ENCODE results near the gene LRFN4.
"Not testable (repeated sequence)": the region's sequence is repeated elsewhere in the genome, so short reads cannot be mapped to it uniquely, and the experiment has no call there.

LRFN4 gene
- 4.4 to 74.5 (median 31.2) reads per million in 18 experiments for total RNA-seq

DNA sequence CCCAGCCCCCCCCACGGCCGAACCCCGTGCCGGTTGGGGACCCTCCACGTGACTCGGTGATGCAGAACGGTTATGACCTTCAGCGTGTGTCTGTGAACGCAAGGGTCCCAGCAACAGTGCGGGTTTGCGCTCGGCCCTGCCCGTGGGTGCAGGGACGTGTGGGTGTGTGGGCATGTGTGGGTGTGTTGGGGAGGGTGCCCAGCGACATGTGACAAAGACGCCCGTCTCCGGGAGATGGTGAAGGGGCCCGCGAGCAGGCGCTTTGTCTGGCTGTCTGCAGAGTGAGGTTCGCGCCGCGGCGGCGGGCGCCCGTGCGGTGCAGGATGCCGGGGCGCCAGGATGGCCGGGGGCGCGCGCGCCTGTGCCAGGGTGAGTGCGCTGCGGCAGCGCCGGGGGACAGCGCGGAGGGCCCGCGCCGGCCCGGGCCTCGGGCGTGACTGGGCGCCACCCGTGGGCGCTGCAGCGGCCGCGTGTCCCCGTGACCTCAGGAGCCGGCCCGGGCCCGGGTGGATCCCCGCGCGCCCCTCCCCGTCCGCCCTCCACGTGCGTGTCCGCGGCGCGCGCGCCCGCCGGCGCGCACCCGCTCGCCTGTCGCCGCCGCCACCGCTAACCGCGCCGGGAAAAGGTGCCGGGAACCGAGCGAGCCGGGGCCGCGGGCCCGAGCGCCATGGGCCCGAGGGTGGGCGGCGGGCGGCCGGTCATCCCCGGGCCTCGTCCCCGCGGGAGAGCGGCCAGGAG lies at the start of gene LRFN4:
TSS of gene LRFN4 (plus strand) at position 569 of the 738 bp plus-strand sequence. CDS start 681 bp downstream, outside the sequence.
- DNase-seq, result peak; percentile 60 to 84

DNA sequence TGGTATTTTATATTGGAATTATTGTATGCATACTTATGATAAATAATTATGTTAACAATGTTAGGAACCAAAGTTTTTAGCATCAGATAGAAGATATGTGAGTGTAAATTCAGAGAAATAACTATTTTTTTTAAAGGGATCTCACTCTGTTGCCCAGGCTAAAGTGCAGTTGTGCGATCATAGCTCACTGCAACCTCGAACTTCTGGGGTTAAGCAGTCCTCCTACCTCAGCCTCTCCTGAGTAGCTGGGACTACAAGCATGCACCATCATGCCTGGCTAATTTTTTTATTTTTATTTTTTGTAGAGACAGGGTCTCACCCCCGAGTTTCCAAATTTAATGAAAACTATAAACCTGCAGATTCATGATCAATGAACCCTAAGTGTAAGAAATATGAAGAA lies 47.3 kb upstream of the LRFN4 start:
- DNase-seq, result no peak

DNA sequence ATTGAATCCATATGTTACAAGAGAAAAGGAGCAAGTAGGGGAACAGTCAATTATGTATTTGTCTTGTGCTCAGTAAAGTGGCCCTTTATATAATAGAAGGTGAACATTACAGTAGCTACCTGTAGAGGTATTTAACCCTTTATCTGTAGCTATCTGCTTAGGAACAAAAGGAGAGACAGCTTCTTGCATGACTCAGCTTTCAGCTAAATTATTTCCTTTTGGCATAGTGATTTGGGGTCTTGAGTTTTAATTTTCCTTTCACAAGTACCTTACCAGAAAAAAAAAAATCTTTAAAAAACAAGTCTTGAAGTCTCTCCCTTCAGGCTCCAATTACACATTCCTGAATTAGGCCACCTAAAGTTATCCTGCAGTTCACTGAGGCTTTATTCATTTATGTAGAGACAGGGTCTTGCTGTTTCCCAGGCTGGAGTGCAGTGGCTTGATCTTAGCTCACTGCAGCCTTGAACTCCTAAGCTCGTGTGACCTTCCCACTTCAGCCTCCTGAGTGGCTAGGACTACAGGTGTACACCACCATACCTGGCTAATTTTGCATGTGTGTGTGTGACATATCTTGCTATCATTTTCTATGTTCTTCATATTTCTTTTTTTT lies 46.2 kb upstream of the LRFN4 start:
- no peak for DNase-seq

DNA sequence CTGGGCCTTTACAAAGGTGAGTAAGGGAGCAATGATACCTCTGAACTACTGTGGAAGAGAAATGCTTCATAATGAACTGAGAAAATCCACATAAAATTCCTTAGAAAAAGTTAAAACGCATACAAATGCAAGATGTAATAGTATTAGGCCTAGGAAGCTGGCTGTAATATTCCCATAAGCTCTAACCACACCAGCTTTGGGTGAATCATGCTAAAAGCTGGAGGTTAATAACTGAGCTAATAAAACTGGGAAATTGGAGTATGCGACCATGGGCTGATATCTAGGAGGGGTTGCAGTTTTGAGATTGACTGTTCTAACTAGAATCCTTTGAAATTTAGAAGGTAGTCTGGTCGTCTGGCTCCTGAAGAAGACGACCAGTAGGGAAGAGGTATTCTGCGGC lies 42.2 kb upstream of the LRFN4 start:
- DNase-seq, result no peak

DNA sequence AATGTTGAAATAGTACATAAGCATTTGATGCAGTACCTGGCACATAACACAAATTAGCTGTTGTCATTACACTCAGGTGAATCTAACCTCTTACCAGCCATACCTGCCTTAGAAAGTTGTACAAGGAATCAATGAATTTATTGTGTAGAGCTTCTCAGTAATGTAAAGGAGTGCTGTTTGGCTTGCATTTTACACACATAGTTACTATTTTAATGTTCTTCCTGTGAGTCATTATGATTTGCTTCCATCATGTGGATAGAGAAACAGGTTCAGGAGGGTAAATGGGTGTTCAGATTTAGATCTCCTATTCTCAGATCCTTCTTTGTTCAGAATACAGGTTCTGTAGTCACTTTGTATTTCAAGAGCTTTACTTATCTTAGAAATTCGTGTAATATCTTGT lies 41.2 kb upstream of the LRFN4 start:
- no peak for DNase-seq

DNA sequence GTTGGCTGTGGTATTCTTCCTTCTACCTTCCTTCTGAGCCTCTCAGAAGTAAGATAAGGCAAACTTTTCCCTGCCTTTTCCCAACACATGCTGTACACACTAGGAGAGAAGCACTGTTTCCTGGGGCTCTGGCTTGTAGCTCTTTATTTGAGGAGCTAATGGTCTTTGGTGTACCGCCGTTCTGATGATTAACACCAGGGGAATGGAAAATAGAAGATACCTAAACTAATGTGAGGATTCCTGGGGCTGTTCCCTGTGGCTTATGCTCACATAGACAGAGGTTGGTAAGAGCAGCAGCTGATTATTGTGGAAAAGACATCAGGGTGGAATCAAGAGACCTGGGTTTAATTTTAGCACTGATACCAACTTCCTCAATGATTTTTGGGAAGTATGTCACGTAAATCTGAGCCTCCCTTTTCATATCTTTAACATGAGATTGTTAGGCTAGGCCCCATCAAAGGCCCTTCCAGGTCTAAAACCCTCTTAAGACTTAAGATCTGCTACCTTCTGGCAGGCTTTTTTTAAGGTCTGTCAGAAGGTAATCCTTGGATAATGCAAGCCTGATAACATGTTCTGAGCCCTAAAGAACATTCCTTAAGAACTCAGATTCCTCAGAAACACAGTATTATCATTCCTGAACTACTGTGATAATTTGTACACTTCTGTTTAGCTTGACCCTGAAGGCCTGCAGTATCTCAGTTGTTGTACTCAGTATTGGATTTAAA lies 38.5 kb upstream of the LRFN4 start:
- DNase-seq, result no peak

DNA sequence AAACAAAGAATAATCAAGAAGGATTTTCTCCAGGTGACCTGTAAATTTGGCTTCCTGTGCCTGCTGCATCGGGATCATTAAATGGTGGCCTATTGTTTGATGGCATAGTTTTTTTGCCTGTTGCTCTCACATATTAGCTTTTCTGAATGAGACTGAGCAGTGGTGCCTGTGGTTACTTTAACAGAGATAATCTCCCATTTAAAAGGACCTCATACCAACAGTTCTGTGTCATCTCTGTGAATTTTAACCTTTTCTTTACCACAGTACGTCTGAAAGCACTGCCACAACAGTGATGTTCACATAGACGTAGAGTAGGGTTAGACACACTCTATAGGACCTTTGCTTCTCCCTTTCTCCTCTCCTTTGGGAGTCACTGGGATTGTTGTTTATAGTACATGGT lies 36.5 kb upstream of the LRFN4 start:
- DNase-seq, result no peak

DNA sequence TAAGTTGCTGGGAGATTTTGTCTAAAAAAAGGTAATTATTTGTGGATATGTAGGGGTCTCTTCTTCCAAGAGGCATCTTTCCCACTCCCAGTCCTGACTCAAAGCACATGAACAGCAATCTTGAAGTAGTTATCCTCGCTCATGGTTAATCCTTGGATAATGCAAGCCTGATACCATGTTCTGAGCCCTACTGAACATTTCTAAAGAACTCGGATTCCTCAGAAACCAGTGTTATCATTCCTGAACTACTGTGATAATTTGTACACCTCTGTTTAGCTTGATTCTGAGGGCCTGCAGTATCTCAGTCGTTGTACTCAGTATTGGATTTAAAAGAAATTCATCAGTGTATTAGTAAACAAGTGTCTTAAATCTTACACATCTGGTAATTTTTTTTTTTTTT lies 36.0 kb upstream of the LRFN4 start:
- DNase-seq, result no peak

DNA sequence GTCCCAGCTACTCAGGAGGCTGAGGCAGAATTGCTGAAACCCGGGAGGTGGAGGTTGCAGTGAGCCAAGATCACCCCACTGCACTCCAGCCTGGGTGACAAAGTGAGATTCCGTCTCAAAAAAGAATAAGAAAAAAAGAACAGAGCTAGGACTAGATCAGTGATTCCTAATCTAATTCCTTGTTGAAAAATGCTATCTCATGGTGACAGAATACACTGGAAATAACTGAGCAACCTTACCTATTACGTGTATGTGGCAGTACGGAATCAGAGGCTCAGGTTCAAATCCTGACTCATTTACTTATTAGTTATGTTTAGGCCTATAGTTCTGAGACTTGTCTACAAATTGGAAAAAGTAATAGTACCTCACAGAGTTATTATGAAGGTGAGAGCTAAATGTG lies 33.2 kb upstream of the LRFN4 start:
- no peak for DNase-seq

DNA sequence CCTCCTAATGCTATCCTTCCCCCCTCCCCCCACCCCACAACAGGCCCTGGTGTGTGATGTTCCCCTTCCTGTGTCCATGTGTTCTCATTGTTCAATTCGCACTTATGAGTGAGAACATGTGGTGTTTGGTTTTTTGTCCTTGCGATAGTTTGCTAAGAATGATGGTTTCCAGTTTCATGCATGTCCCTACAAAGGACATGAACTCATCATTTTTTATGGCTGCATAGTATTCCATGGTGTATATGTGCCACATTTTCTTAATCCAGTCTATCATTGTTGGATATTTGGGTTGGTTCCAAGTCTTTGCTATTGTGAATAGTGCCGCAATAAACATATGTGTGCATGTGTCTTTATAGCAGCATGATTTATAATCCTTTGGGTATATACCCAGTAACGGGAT lies 32.3 kb upstream of the LRFN4 start:
- DNase-seq, result not testable (repeated sequence)

DNA sequence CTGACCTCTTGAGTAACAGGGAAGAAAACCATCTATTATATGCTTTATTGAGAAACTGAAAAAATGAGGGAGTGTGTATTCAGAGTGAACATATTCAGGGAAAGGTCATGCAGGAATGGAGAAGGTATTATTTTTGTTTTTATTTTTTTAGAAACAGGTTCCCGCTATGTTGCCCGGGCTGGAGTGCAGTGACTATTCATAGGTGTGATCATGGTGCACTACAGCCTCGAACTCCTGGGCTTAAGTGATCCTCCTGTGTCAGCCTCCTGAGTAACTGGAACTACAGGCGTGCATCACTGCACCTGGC lies 22.4 kb upstream of the LRFN4 start:
- no peak for DNase-seq

DNA sequence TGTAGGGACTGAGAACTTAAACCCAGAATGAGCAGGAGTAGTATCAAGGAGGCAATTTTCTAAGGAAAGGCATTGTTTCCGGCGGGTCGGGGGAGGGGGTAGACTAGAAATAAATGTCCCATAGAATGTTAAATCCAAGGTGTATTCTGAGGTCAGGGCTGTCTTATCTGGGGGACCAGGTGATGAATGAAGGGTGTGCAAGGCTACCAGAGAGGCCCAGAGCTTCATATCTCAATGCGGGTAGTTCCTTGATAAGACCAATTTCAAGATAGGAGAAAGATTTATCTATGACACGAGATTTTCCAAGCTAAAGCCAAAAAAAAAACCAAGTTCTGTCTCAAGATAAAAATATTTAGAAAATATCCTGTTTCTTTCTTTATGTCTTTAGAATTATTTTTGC lies 21.9 kb upstream of the LRFN4 start:
- no peak for DNase-seq

DNA sequence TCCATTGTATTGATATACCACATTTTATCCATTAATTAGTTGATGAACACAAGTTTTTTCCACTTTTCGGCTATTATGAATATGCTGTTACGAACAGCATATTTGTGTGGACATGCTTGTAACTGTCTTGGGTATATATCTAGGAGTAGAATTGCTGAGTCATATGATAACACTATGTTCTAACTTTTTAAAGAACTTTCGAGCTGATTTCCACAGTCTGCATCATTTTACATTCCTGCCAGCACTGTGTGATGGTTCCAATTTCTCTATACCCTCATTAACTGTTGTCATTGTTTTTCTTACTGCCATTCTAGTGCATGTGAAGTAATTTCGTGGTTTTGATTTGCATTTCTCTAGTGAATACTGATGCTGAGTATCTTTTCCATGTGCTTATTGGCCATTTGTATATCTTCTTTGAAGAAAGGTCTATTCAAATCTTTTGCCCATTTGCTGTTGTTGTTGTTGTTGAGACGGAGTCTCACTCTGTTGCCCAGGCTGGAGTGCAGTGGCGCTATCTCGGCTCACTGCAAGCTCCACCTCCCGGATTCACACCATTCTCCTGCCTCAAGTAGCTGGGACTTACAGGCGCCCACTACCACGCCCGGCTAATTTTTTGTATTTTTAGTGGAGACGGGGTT lies 21.0 kb upstream of the LRFN4 start:
- no peak for DNase-seq

DNA sequence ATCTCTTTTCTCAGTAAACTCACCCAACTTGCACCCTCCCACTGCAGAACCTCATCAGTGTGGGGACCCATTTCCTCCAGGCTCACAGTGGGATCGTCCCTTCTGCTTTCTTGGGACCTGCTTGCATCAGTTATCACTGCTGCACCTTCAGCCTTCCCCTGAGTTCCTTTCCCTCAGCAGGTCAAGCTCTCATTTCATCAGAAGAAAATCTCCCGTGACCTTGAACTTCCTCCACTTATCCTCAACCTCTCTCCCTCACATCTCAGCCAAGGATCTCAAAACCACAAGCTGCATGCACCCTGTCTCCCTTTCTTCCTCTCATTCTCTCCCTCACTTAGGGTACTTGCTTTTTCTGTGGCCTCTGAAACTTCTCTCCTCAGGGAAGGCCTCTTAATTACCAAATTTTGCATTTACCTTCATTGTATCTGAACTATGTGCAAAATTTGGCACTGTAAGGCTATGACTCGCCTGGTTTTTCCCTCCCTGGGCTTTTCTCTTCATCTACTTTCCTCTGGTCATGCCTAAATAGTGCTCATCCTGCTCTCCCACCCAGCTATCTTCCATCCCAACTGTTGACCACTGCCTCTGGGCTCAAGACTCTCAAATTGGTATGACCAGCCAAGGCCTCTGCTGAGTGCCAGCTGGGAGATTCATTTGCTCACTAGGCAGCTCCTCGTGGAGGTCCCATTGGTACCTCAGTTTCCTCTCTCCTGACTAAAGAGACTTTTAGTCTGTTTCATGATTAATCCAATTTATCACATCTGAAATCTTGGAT lies 16.4 kb upstream of the LRFN4 start:
- no peak for DNase-seq

DNA sequence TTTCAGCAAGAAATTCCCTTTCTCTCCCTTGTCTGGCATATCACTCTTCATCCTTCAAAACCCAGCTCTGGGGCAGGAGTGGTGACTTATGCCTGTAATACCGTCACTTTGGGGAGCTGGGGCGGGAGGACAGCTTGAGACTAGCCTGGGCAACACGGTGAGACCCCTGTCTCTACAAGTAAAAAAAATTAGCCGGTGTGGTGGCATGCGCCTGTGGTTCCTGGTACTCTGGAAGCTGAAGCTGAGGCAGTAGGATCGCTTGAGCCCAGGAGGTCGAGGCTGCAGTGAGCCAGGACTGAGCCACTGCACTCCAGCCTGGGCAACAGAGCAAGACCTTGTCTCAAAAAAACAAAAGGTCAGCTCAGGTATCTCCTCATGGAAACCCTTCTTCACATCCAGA lies 15.0 kb upstream of the LRFN4 start:
- DNase-seq, result no peak

DNA sequence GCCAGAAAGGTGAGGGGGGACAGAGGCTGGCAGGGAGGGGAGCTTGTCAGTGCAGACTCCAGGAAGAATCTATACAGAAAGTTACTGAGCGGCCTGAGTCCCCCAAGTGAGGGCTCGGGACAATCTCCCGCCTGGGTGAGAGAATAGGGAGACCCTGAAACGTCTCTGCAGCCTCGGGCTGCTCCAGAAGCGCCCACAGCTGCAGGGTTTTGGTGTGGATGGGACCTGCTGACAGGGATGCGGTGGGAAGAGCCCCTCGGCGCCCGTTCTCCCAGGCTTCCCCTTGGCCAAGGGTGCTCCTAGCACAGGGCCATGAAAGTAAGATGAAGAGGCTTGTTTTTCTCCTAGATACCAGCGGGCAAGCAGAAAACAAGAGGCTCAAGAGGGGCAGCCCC lies 14.4 kb upstream of the LRFN4 start:
- DNase-seq, result no peak

DNA sequence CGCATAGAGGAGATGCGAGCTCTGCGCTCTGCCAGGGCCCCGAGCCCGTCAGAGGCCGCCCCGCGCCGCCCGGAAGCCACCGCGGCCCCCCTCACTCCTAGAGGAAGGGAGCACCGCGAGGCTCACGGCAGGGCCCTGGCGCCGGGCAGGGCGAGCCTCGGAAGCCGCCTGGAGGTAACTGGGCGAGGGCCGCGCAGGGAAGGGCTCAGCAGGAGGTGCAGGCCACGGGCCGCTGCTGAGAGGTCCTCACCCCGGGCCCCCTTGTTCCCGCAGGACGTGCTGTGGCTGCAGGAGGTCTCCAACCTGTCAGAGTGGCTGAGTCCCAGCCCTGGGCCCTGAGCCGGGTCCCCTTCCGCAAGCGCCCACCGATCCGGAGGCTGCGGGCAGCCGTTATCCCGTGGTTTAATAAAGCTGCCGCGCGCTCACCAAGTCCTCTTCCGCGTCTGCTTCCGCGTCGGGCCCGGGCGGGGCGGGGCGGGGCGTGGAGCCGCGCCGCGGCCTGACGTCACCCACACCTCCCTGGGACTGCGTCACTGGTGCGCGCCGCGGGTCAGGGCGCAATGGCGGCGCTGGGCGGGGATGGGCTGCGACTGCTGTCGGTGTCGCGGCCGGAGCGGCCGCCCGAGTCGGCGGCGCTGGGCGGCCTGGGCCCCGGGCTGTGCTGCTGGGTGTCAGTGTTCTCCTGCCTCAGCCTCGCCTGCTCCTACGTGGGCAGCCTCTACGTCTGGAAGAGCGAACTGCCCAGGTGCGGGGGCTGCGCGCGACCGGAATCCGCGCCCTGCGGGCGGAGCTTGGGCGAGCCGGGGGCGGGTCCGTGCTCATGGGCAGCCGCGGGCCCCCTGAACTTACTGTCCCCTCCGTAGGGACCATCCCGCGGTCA lies 13.7 kb upstream of the LRFN4 start, which contains the start of gene RCE1:
TSS of gene RCE1 (plus strand) at position 546 of the 880 bp plus-strand sequence. CDS start at position 561, 15 bp downstream.
- DNase-seq, result peak; percentile 94

DNA sequence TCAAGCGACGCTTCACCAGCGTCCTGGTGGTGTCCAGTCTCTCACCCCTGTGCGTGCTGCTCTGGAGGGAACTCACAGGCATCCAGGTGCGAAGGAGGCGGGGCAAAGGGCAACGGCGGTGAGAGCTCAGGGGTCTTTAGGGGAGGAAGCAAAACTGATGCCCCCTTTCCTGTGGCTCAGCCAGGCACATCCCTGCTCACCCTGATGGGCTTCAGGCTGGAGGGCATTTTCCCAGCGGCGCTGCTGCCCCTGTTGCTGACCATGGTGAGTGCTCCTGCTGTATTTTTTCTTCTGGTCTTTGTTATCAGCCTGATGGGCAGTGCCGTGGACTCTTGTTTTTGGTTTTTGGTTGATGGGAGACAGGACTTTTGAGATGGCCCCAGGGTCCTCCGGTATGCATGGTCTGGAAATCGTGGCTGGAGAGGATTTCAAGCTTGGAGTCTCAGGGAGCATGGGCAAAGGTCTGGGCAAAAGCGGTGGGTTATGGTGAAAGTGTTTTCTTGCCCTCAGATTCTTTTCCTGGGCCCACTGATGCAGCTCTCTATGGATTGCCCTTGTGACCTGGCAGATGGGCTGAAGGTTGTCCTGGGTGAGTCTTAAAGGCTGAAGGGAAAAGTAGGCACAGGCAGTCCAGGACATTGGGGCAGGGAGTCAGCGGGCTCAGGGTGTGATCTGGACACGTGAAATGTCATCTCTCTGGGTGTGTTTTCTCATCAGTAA lies 12.9 kb upstream of the LRFN4 start:
- DNase-seq, result no peak

DNA sequence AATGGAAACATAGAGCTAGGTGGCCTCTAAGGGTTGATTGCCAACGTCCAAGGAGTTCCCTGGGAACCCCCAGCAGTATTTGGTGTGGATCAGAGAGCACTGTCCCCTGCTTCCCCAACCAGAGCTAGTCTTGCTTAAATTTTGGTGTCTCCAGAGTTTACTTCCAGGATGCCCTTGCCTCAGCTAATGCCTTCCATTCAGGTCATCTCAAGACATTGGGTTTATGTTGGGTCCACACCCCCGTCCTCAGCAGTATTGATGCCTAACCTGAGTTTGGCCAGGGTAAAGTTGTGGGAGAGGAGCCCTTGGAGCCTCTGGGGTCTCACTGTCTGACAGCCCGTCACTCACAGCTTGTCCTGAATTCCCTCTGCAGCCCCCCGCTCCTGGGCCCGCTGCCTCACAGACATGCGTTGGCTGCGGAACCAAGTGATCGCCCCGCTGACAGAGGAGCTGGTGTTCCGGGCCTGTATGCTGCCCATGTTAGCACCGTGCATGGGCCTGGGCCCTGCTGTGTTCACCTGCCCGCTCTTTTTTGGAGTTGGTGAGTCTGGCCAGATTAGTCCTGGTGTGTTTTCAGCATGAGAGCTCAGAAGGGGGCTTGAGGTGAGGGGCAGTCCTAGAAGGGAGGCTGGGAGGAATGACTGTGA lies 12.2 kb upstream of the LRFN4 start:
- DNase-seq, result no peak

DNA sequence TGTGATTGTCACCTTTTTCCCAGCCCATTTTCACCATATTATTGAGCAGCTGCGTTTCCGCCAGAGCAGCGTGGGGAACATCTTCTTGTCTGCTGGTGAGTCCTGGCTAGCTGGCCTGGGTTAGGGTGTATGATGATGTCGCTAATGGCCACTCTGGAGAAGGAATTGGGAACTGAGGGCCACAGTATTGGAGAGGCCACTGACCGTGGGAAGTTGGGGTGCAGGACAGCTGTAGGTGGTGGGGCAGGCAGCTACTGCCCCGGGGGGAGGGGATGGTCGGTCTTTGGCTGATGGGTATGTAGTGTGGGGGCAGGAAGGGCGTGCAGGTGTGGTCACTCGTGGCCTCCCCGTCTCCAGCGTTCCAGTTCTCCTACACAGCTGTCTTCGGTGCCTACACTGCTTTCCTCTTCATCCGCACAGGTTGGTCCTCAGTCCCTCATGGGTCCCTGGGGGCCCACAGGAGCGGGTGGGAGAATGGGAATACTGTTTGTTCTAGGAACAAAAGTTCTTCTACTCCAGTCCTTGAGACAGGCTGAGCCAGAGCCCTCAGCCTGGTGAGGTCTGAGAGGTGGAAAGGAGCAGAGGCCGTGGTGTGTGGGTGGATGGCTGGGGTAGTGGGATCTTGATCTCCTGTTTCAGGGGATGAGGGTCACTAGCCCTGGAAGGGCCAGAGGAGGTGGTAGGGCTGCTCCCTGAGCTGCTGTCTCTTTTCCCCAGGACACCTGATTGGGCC lies 11.6 kb upstream of the LRFN4 start:
- no peak for DNase-seq

Data from inflammatory macrophage (primary cell).